ENCODE data around the gene SLC35F5.
"Not testable (repeated sequence)": the region's sequence is repeated elsewhere in the genome, so short reads cannot be mapped to it uniquely, and the experiment has no call there.

The SLC35F5 gene

GRCh38 chr2:113776949-113777348 lies 20.5 kb upstream of the SLC35F5 start:
- Histone ChIP-seq H3K27ac (ENCODE audit: insufficient read depth, low read length, poor library complexity, severe bottlenecking) (no peak overlapping the region), H3K9me3 (ENCODE audit: control insufficient read depth, low read length) (no peaks in the 10 kb centered on the region), H3K4me1 (ENCODE audit: control insufficient read depth, insufficient read depth, low read length, poor library complexity, severe bottlenecking) (no peaks in the 10 kb centered on the region), H3K4me3 (ENCODE audit: insufficient read depth, low read depth, low read length, poor library complexity, severe bottlenecking) (no peak overlapping the region), H3K36me3 (ENCODE audit: control insufficient read depth, insufficient read depth, low read length) (no peaks in the 10 kb centered on the region), H3K27me3 (replicated peaks; ENCODE audit: control insufficient read depth, insufficient read depth, low read length, poor library complexity, severe bottlenecking) (no peaks in the 10 kb centered on the region)
- DNase-seq: no peak

- H3K4me3 ChIP-seq (ENCODE audit: insufficient read depth, low read depth, low read length, poor library complexity, severe bottlenecking); H3K4me1 ChIP-seq (ENCODE audit: control insufficient read depth, insufficient read depth, low read length, poor library complexity, severe bottlenecking); DNase-seq; H3K27me3 ChIP-seq (replicated peaks; ENCODE audit: control insufficient read depth, insufficient read depth, low read length, poor library complexity, severe bottlenecking); H3K9me3 ChIP-seq (ENCODE audit: control insufficient read depth, low read length); H3K36me3 ChIP-seq (ENCODE audit: control insufficient read depth, insufficient read depth, low read length); H3K27ac ChIP-seq (ENCODE audit: insufficient read depth, low read length, poor library complexity, severe bottlenecking): not testable (repeated sequence)
Measured at GRCh38 chr2:113774616-113775015, 18.2 kb upstream of the SLC35F5 start.

- H3K9me3 ChIP-seq (ENCODE audit: control insufficient read depth, low read length): no peaks in the 10 kb centered on the region
- no peaks in the 10 kb centered on the region for H3K4me1 ChIP-seq (ENCODE audit: control insufficient read depth, insufficient read depth, low read length, poor library complexity, severe bottlenecking)
- H3K27me3 ChIP-seq (replicated peaks; ENCODE audit: control insufficient read depth, insufficient read depth, low read length, poor library complexity, severe bottlenecking): no peaks in the 10 kb centered on the region
- DNase-seq: no peak
- H3K36me3 ChIP-seq (ENCODE audit: control insufficient read depth, insufficient read depth, low read length): no peaks in the 10 kb centered on the region
- no peak overlapping the region for H3K4me3 ChIP-seq (ENCODE audit: insufficient read depth, low read depth, low read length, poor library complexity, severe bottlenecking)
- no peak overlapping the region for H3K27ac ChIP-seq (ENCODE audit: insufficient read depth, low read length, poor library complexity, severe bottlenecking)
Measured at GRCh38 chr2:113770929-113771328, 14.5 kb upstream of the SLC35F5 start.

GRCh38 chr2:113769555-113769954 lies 13.1 kb upstream of the SLC35F5 start:
- no peaks in the 10 kb centered on the region for H3K27me3 ChIP-seq (replicated peaks; ENCODE audit: control insufficient read depth, insufficient read depth, low read length, poor library complexity, severe bottlenecking)
- no peaks in the 10 kb centered on the region for H3K36me3 ChIP-seq (ENCODE audit: control insufficient read depth, insufficient read depth, low read length)
- no peak for DNase-seq
- no peak overlapping the region for H3K4me3 ChIP-seq (ENCODE audit: insufficient read depth, low read depth, low read length, poor library complexity, severe bottlenecking)
- no peaks in the 10 kb centered on the region for H3K4me1 ChIP-seq (ENCODE audit: control insufficient read depth, insufficient read depth, low read length, poor library complexity, severe bottlenecking)
- H3K27ac ChIP-seq (ENCODE audit: insufficient read depth, low read length, poor library complexity, severe bottlenecking): no peak overlapping the region
- no peaks in the 10 kb centered on the region for H3K9me3 ChIP-seq (ENCODE audit: control insufficient read depth, low read length)

- Histone ChIP-seq H3K9me3 (ENCODE audit: control insufficient read depth, low read length) (no peaks in the 10 kb centered on the region), H3K27me3 (replicated peaks; ENCODE audit: control insufficient read depth, insufficient read depth, low read length, poor library complexity, severe bottlenecking) (no peaks in the 10 kb centered on the region), H3K27ac (ENCODE audit: insufficient read depth, low read length, poor library complexity, severe bottlenecking) (no peak overlapping the region), H3K36me3 (ENCODE audit: control insufficient read depth, insufficient read depth, low read length) (no peaks in the 10 kb centered on the region), H3K4me1 (ENCODE audit: control insufficient read depth, insufficient read depth, low read length, poor library complexity, severe bottlenecking) (no peaks in the 10 kb centered on the region), H3K4me3 (ENCODE audit: insufficient read depth, low read depth, low read length, poor library complexity, severe bottlenecking) (no peak overlapping the region)
- no peak for DNase-seq
Measured at GRCh38 chr2:113768770-113769169, 12.3 kb upstream of the SLC35F5 start.

GRCh38 chr2:113767811-113768460 lies 11.5 kb upstream of the SLC35F5 start:
- H3K27ac ChIP-seq (ENCODE audit: insufficient read depth, low read length, poor library complexity, severe bottlenecking): no peak overlapping the region
- H3K9me3 ChIP-seq (ENCODE audit: control insufficient read depth, low read length): no peaks in the 10 kb centered on the region
- no peak overlapping the region for H3K4me3 ChIP-seq (ENCODE audit: insufficient read depth, low read depth, low read length, poor library complexity, severe bottlenecking)
- no peaks in the 10 kb centered on the region for H3K36me3 ChIP-seq (ENCODE audit: control insufficient read depth, insufficient read depth, low read length)
- no peaks in the 10 kb centered on the region for H3K27me3 ChIP-seq (replicated peaks; ENCODE audit: control insufficient read depth, insufficient read depth, low read length, poor library complexity, severe bottlenecking)
- no peaks in the 10 kb centered on the region for H3K4me1 ChIP-seq (ENCODE audit: control insufficient read depth, insufficient read depth, low read length, poor library complexity, severe bottlenecking)
- no peak for DNase-seq

GRCh38 chr2:113765276-113765675 lies 8.8 kb upstream of the SLC35F5 start:
- Histone ChIP-seq H3K9me3 (ENCODE audit: control insufficient read depth, low read length) (no peaks in the 10 kb centered on the region), H3K4me3 (ENCODE audit: insufficient read depth, low read depth, low read length, poor library complexity, severe bottlenecking) (no peak overlapping the region), H3K36me3 (ENCODE audit: control insufficient read depth, insufficient read depth, low read length) (no peaks in the 10 kb centered on the region), H3K27ac (ENCODE audit: insufficient read depth, low read length, poor library complexity, severe bottlenecking) (no peak overlapping the region), H3K27me3 (replicated peaks; ENCODE audit: control insufficient read depth, insufficient read depth, low read length, poor library complexity, severe bottlenecking) (no peaks in the 10 kb centered on the region), H3K4me1 (ENCODE audit: control insufficient read depth, insufficient read depth, low read length, poor library complexity, severe bottlenecking) (no peaks in the 10 kb centered on the region)
- no peak for DNase-seq

- no peak for DNase-seq
- H3K4me1 ChIP-seq (ENCODE audit: control insufficient read depth, insufficient read depth, low read length, poor library complexity, severe bottlenecking): no peaks in the 10 kb centered on the region
- H3K27ac ChIP-seq (ENCODE audit: insufficient read depth, low read length, poor library complexity, severe bottlenecking): no peak overlapping the region
Measured at GRCh38 chr2:113762377-113763118, 6.1 kb upstream of the SLC35F5 start.

GRCh38 chr2:113760400-113760799 lies 4.0 kb upstream of the SLC35F5 start:
- Histone ChIP-seq H3K4me1 (ENCODE audit: control insufficient read depth, insufficient read depth, low read length, poor library complexity, severe bottlenecking) (no peaks in the 10 kb centered on the region), H3K27ac (ENCODE audit: insufficient read depth, low read length, poor library complexity, severe bottlenecking) (no peak overlapping the region), H3K9me3 (ENCODE audit: control insufficient read depth, low read length) (no peaks in the 10 kb centered on the region), H3K4me3 (ENCODE audit: insufficient read depth, low read depth, low read length, poor library complexity, severe bottlenecking) (no peak overlapping the region), H3K36me3 (ENCODE audit: control insufficient read depth, insufficient read depth, low read length) (no peaks in the 10 kb centered on the region), H3K27me3 (replicated peaks; ENCODE audit: control insufficient read depth, insufficient read depth, low read length, poor library complexity, severe bottlenecking) (no peaks in the 10 kb centered on the region)
- DNase-seq: no peak

More at GRCh38 chr2:113762377-113763118, 6.1 kb upstream of the SLC35F5 start:
- H3K36me3 ChIP-seq (ENCODE audit: control insufficient read depth, insufficient read depth, low read length): no peaks in the 10 kb centered on the region
- no peak overlapping the region for H3K4me3 ChIP-seq (ENCODE audit: insufficient read depth, low read depth, low read length, poor library complexity, severe bottlenecking)
- H3K27me3 ChIP-seq (replicated peaks; ENCODE audit: control insufficient read depth, insufficient read depth, low read length, poor library complexity, severe bottlenecking): no peaks in the 10 kb centered on the region
- H3K9me3 ChIP-seq (ENCODE audit: control insufficient read depth, low read length): no peaks in the 10 kb centered on the region

GRCh38 chr2:113757138-113757657 lies 756 bp upstream of the SLC35F5 start:
- no peak for DNase-seq
- H3K36me3 ChIP-seq (ENCODE audit: control insufficient read depth, insufficient read depth, low read length): no peaks in the 10 kb centered on the region
- no peaks in the 10 kb centered on the region for H3K9me3 ChIP-seq (ENCODE audit: control insufficient read depth, low read length)

More at GRCh38 chr2:113757138-113757657, 756 bp upstream of the SLC35F5 start:
- Histone ChIP-seq H3K27ac (ENCODE audit: insufficient read depth, low read length, poor library complexity, severe bottlenecking) (peak overlapping the region; percentile 90), H3K4me3 (ENCODE audit: insufficient read depth, low read depth, low read length, poor library complexity, severe bottlenecking) (peak overlapping the region; percentile 95), H3K4me1 (ENCODE audit: control insufficient read depth, insufficient read depth, low read length, poor library complexity, severe bottlenecking) (no peaks in the 10 kb centered on the region), H3K27me3 (replicated peaks; ENCODE audit: control insufficient read depth, insufficient read depth, low read length, poor library complexity, severe bottlenecking) (no peaks in the 10 kb centered on the region)
